Coronary artery (tissue), 2 donors: ENCODE measurements around the gene GTF2IRD1.

Source experiments
- DNase-seq: peaks from one replicate; pipeline ENCODE4 v3.0.0-alpha.2; 2017; ENCODE audit warnings: low spot score
- H3K27ac ChIP-seq, 2 donors: fragments of 200-600 bp; sonication (generic); one replicate each; pipeline ENCODE4 v1.5.1; 2016 to 2019
- H3K4me3 ChIP-seq: fragments of 200-600 bp; sonication (generic); 2 replicates; pipeline ENCODE4 v1.5.1; 2016; ENCODE audit warnings: mild to moderate bottlenecking, moderate library complexity
- CTCF ChIP-seq: fragments of 200-600 bp; sonication (generic); IDR thresholded peaks from one replicate; pipeline ENCODE4 v1.5.1; 2019; ENCODE audit warnings: antibody characterized with exemption

GTF2IRD1 gene

GRCh38 chr7:74518041-74518440, 64.3 kb downstream of the GTF2IRD1 start:
- TF ChIP-seq CTCF: no peak
- DNase-seq: no peak
- Histone ChIP-seq H3K27ac (no peak overlapping the region), H3K4me3 (no peak overlapping the region)

- no peak for DNase-seq
- no peak for TF ChIP-seq CTCF
- no peak overlapping the region for H3K27ac ChIP-seq
- H3K4me3 ChIP-seq: no peak overlapping the region
Measured at GRCh38 chr7:74518654-74519053, 64.9 kb downstream of the GTF2IRD1 start.

DNA sequence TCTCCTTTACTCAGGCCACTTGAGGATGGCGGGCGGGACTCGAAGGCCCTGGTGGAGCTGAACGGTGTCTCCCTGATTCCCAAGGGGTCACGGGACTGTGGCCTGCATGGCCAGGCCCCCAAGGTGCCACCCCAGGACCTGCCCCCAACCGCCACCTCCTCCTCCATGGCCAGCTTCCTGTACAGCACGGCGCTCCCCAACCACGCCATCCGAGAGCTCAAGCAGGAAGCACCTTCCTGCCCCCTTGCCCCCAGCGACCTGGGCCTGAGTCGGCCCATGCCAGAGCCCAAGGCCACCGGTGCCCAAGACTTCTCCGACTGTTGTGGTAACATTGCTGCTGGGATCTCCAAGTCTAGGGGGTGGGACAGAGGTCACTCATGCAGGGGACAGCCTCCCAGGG, 65.7 kb downstream of the GTF2IRD1 start:
- no peak for TF ChIP-seq CTCF
- no peak for DNase-seq
- H3K4me3 ChIP-seq: no peak overlapping the region

DNA sequence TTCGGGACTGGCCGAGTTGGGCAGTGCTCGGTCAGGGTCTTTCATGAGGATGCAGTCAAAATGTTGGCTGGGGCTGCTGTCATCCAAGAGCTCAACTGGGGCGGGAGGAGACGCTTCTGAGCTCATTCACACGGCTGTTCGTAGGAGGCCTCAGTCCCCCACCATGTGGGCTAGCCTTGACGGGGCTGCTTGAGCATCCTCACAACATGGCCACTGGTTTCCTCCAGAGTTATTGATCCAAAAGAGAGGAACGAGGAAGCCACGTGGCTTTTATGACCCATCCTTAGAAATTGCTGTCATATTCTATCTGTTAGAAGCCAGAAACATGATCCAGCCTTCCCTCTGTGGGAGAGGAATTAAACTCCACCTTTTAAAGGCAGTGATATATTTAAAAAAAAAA, 68.1 kb downstream of the GTF2IRD1 start:
- Histone ChIP-seq H3K4me3 (no peak overlapping the region), H3K27ac (no peak overlapping the region)
- DNase-seq: no peak
- TF ChIP-seq CTCF: no peak

More for the DNA sequence above, 65.7 kb downstream of the GTF2IRD1 start:
- H3K27ac ChIP-seq: no peak overlapping the region

DNA sequence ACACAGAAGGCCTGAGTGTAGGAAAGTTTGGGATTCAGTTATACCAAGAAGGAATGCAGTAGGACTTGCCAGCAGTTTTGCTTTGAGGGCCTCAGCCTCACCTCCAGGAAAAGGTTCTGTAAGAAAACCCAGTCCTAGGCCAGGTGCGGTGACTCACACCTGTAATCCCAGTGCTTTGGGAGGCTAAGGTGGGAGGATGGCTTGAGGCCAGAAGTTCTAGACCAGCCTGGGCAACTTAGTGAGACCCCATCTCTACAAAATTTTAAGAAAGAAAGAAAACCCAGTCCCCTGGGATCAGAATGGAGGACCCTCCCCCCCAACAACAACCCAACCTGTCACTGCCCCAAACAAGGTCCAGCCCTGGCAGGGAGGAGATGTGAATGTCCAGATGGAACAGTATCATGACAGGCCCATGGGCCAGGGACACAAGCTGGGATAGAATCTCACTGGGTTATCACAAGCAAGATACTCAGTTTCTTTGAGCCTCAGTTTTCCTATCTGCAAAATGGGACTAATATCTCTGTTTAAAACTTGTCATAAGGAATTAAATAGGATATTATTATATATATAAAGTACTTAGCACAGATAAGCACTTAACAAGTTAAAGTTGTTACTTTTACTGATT, 68.7 kb downstream of the GTF2IRD1 start:
- TF ChIP-seq CTCF: no peak
- H3K27ac ChIP-seq: no peak overlapping the region
- H3K4me3 ChIP-seq: no peak overlapping the region
- DNase-seq: no peak

DNA sequence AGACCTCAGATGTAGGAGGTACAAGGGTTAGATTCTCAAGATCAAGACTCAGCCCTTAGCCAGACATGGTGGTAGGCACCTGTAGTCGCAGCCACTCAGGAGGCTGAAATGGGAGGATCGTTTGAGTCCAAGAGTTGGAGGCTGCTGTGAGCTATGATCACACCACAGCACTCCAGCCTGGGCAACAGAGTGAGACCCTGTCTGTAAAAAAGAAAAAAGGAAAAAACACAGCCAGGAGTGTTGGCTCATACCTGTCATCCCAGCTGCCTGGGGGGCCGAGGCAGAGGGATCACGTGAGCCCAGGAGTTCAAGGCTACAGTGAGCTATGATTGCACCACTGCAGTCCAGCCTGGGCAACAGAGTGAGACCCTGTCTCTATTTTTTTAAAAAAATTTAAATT, 69.3 kb downstream of the GTF2IRD1 start:
- TF ChIP-seq CTCF: no peak
- DNase-seq: no peak
- no peak overlapping the region for H3K27ac ChIP-seq
- no peak overlapping the region for H3K4me3 ChIP-seq

GRCh38 chr7:74525140-74525539, 71.4 kb downstream of the GTF2IRD1 start:
- no peak for TF ChIP-seq CTCF
- Histone ChIP-seq H3K4me3 (no peak overlapping the region), H3K27ac (no peak overlapping the region)
- DNase-seq: no peak
